Adipocyte (in vitro differentiated cells): ENCODE results near the gene CLASP2.
"Not testable (repeated sequence)": the region's sequence is repeated elsewhere in the genome, so short reads cannot be mapped to it uniquely, and the experiment has no call there.

Source experiments
- DNase-seq: peaks from one replicate; pipeline ENCODE4 v3.0.0-alpha.2; 2015; ENCODE audit warnings: low read depth
- H3K27me3 ChIP-seq: replicated peaks from 2 replicates; pipeline ENCODE4 v1.7.0; 2013; ENCODE audit warnings: mild to moderate bottlenecking, low read length, moderate library complexity; ENCODE audit not compliant: control insufficient read depth, insufficient read depth
- H3K36me3 ChIP-seq: 2 replicates; pipeline ENCODE4 v1.7.0; 2013; ENCODE audit warnings: low read length, mild to moderate bottlenecking, moderate library complexity; ENCODE audit not compliant: control insufficient read depth, insufficient read depth, severe bottlenecking
- H3K4me1 ChIP-seq: 2 replicates; pipeline ENCODE4 v1.7.0; 2013; ENCODE audit warnings: mild to moderate bottlenecking, low read length, moderate library complexity; ENCODE audit not compliant: control insufficient read depth, insufficient read depth
- H3K4me3 ChIP-seq: 2 replicates; pipeline ENCODE4 v1.7.0; 2013; ENCODE audit warnings: mild to moderate bottlenecking, low read length, moderate library complexity
- H3K9ac ChIP-seq: 2 replicates; pipeline ENCODE4 v1.7.0; 2013; ENCODE audit warnings: mild to moderate bottlenecking, low read length, moderate library complexity
- H3K9me3 ChIP-seq: 2 replicates; pipeline ENCODE4 v1.7.0; 2013; ENCODE audit warnings: mild to moderate bottlenecking, low read length, moderate library complexity; ENCODE audit not compliant: control insufficient read depth

Gene CLASP2

GRCh38 chr3:33687406-33688010 is 30.5 kb downstream of the CLASP2 start:
- Histone ChIP-seq H3K36me3 (peaks cover 23% of the 10 kb centered on the region), H3K27me3 (no peaks in the 10 kb centered on the region), H3K9me3 (no peaks in the 10 kb centered on the region), H3K9ac (no peak overlapping the region), H3K4me1 (peaks cover 12% of the 10 kb centered on the region), H3K4me3 (no peak overlapping the region)
- peak; percentile 65 for DNase-seq

- Histone ChIP-seq H3K27me3 (no peaks in the 10 kb centered on the region), H3K36me3 (peaks cover 32% of the 10 kb centered on the region), H3K4me3 (no peak overlapping the region), H3K9me3 (peaks cover 7% of the 10 kb centered on the region), H3K9ac (no peak overlapping the region), H3K4me1 (peaks cover 6% of the 10 kb centered on the region)
- no peak for DNase-seq
Observed at GRCh38 chr3:33682770-33683169, 35.3 kb downstream of the CLASP2 start.

- Histone ChIP-seq H3K9ac (no peak overlapping the region), H3K27me3 (no peaks in the 10 kb centered on the region), H3K36me3 (peaks cover 31% of the 10 kb centered on the region), H3K4me1 (no peaks in the 10 kb centered on the region), H3K9me3 (peaks cover 7% of the 10 kb centered on the region), H3K4me3 (no peak overlapping the region)
- DNase-seq: no peak
Observed at GRCh38 chr3:33681667-33682066, 36.4 kb downstream of the CLASP2 start.

DNA sequence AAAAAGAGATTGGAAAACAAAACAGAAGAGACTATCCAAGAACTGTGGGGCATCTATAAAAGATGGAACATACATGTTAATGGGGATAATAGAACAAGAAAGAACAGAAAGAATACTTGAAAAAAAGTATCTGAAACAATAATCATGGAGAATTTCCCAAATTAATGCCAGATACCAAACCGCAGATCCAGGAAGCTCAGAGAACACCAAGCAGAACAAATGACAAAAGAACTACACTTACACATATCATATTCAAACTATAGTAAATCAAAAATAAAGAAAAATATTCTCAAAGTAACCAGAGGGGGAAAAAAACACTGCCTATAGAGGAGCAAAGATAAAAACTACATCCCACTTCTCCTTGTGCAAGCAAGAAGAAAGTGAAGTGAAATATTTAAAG is 40.0 kb downstream of the CLASP2 start:
- no peak for DNase-seq
- H3K9ac ChIP-seq: no peak overlapping the region
- H3K4me3 ChIP-seq: no peak overlapping the region
- H3K4me1 ChIP-seq: no peaks in the 10 kb centered on the region
- peaks cover 18% of the 10 kb centered on the region for H3K36me3 ChIP-seq
- H3K9me3 ChIP-seq: peaks cover 7% of the 10 kb centered on the region
- H3K27me3 ChIP-seq: no peaks in the 10 kb centered on the region

DNA sequence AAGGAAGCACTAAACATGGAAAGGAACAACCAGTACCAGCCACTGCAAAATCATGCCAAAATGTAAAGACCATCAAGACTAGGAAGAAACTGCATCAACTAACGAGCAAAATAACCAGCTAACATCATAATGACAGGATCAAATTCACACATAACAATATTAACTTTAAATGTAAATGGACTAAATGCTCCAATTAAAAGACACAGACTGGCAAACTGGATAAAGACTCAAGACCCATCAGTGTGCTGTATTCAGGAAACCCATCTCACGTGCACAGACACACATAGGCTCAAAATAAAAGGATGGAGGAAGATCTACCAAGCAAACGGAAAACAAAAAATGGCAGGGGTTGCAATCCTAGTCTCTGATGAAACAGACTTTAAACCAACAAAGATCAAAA is 44.6 kb downstream of the CLASP2 start:
- not testable (repeated sequence) for H3K27me3 ChIP-seq, H3K36me3 ChIP-seq, H3K9me3 ChIP-seq, H3K4me3 ChIP-seq, H3K4me1 ChIP-seq, DNase-seq, H3K9ac ChIP-seq

- Histone ChIP-seq H3K4me1 (peaks cover 19% of the 10 kb centered on the region), H3K36me3 (peaks cover 5% of the 10 kb centered on the region), H3K4me3 (no peak overlapping the region), H3K9ac (no peak overlapping the region), H3K9me3 (no peaks in the 10 kb centered on the region), H3K27me3 (no peaks in the 10 kb centered on the region)
- DNase-seq: no peak
Observed at GRCh38 chr3:33668618-33669017, 49.4 kb downstream of the CLASP2 start.

GRCh38 chr3:33665294-33665693 is 52.8 kb downstream of the CLASP2 start:
- Histone ChIP-seq H3K4me1 (peaks cover 27% of the 10 kb centered on the region), H3K4me3 (no peak overlapping the region), H3K36me3 (peaks cover 5% of the 10 kb centered on the region), H3K9me3 (no peaks in the 10 kb centered on the region), H3K9ac (no peak overlapping the region), H3K27me3 (no peaks in the 10 kb centered on the region)
- peak; percentile 13 for DNase-seq

- H3K4me1 ChIP-seq: peaks cover 38% of the 10 kb centered on the region
- H3K36me3 ChIP-seq: peaks cover 5% of the 10 kb centered on the region
- peak overlapping the region; percentile 58 for H3K4me3 ChIP-seq
- DNase-seq: peak; percentile 84
- H3K9me3 ChIP-seq: no peaks in the 10 kb centered on the region
- peak overlapping the region; percentile 31 for H3K9ac ChIP-seq
- H3K27me3 ChIP-seq: no peaks in the 10 kb centered on the region
Observed at GRCh38 chr3:33664195-33664594, 53.9 kb downstream of the CLASP2 start.

DNA sequence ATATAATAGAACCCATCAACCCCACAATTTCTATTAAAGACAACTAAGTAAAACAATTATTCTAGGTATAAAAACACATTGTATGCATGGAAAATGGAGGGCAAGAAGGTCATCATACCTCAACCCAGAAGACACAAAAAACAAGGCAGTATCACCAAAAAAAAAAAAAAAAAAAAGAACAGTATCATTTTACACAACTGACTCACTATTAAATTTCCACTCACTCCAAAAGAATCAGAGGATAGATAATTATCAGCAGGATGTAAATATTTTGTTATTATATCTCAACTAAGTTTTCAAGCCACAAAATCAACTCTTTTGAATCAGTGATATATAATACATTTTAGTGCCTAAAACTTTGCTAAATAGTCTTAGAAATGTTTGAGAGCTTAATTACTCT is 55.0 kb downstream of the CLASP2 start:
- Histone ChIP-seq H3K4me1 (peaks cover 48% of the 10 kb centered on the region), H3K9me3 (no peaks in the 10 kb centered on the region), H3K36me3 (no peaks in the 10 kb centered on the region), H3K27me3 (no peaks in the 10 kb centered on the region), H3K4me3 (no peak overlapping the region), H3K9ac (no peak overlapping the region)
- no peak for DNase-seq

DNA sequence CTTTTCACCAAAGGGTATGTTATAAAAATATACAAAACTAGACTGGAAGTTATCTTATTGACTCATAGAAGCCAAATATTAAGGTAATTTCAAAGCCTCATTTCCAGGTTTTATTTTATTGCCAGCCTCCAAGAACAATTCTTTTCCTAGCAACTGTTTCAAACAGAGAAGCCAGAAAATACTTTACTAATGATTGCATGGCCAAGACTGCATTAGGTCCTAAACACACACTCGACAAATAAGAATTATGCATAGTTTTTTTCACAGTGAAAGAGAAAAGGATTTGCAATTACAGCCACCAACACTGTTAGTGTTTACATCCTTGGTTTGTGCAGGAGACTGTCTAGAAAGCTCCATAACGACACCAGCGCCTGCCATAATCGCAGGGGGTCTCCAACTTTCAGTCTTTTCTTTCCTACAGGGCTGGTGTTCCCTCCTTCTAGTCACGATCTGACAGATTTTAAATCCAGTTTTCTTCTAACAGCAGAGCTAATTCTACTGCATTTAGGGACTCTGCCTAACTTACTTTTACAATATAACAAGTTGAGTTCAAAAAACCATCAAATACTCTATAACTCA is 58.1 kb downstream of the CLASP2 start:
- Histone ChIP-seq H3K27me3 (no peaks in the 10 kb centered on the region), H3K4me3 (peak overlapping the region; percentile 81), H3K9ac (peak overlapping the region; percentile 78), H3K4me1 (peaks cover 48% of the 10 kb centered on the region), H3K9me3 (no peaks in the 10 kb centered on the region), H3K36me3 (no peaks in the 10 kb centered on the region)
- peak; percentile 29 for DNase-seq

DNA sequence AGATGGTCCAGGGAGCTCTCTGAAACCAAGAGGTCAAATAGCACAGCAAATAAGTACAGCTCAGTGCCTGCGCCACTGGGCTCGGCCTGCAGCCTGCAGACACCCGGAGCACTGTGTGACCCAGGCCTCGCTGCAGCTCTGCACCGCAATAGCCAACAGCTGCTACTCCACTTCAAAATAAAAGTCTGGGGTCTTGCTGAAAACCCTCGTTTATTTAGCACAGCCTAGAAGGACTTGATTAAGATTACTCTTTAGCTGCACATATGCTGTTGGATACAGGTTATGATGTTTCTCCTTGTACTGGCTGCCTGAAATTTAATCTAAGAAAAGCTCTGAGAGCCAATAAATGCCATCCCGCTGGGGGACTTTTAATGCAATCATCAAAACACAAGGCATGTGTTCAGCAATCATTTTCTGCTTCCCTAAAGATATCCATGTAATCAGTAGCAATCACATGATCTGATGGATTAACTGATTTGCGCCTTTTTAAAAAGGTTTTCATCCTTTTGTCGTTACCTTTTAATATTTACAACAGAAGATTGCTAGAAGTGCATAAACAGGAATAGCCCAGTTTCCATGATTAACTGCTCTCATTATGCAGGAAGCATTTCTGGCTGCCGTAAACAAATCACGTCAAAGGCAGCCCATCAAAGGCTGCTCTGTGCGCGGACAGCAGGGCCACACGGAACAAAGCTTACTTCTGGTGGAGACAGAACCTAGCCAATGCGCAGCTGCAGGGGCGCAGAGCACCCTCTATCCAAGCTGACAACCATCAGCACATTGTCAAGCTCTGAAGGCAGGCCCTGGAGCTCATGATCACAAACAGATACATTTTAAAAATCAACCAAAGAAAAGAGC is 58.8 kb downstream of the CLASP2 start:
- Histone ChIP-seq H3K36me3 (no peaks in the 10 kb centered on the region), H3K4me1 (peaks cover 41% of the 10 kb centered on the region), H3K4me3 (peak overlapping the region; percentile 81), H3K27me3 (no peaks in the 10 kb centered on the region), H3K9me3 (no peaks in the 10 kb centered on the region), H3K9ac (peak overlapping the region; percentile 78)
- DNase-seq: peak; percentile 79
